HCT116 (cell line): ENCODE measurements around the gene CD33. TPM values are rescaled to one million over a fixed set of nuclear protein-coding genes. Genes with fewer than 3 reads are reported as not detected.

ENCODE experiments used
- ATAC-seq: fragments of 200-7000 bp; cut with Tn5 transposase; 2 replicates; pipeline ENCODE4 v1.9.1; 2020; ENCODE audit warnings: mild to moderate bottlenecking, moderate library complexity
- BruUV-seq: library from RNA; stranded (reverse); fragments of 400-500 nt; replicated peaks from 2 replicates; lab custom pipeline; 2021; lab: Mats Ljungman, UMichigan
- CTCF ChIA-PET: fragments of 300-600 bp; sonication (Branson Sonifier 250); formaldehyde crosslinking; loops from one replicate; lab custom pipeline; 2021; ENCODE audit warnings: antibody characterized with exemption; lab: Charles Lee
- POLR2A ChIA-PET: fragments of 300-600, 350-600 bp; sonication (Branson Sonifier 250); formaldehyde crosslinking; loops from one replicate; lab custom pipeline; 2021; ENCODE audit warnings: antibody characterized with exemption; lab: Charles Lee
- RAD21 ChIA-PET, 2 experiments: fragments of 300-600 bp; sonication (Branson Sonifier 250); formaldehyde crosslinking; loops; one replicate each; lab custom pipeline; 2023; ENCODE audit warnings: low total read pairs in 2 of 2; ENCODE audit not compliant: uncharacterized antibody in 2 of 2, unreplicated experiment in 2 of 2, low non-redundant PET in 1 of 2; lab: Charles Lee
- DNase-seq: peaks from one replicate; pipeline ENCODE4 v3.0.0-alpha.2; 2010; ENCODE audit warnings: low read depth, low spot score
- H2AFZ ChIP-seq: fragments of 200-600 bp; shearing (Covaris generic), sonication (generic); 2 replicates; pipeline ENCODE4 v1.6.1; 2017; ENCODE audit warnings: low read depth, mixed run types, mixed read lengths, antibody characterized with exemption, low read length; ENCODE audit not compliant: poor library complexity, severe bottlenecking
- H3K27ac ChIP-seq: 2 replicates; pipeline ENCODE4 v1.5.1; 2012; ENCODE audit warnings: low read depth, low read length
- H3K27me3 ChIP-seq: fragments of 200-600 bp; sonication (generic); 2 replicates; pipeline ENCODE4 v1.6.1; 2016; ENCODE audit warnings: mixed run types, low read length, mixed read lengths; ENCODE audit not compliant: insufficient read depth
- H3K36me3 ChIP-seq, 2 experiments: fragments of 200-500 bp in 1 of 2; fragments of 200-600 bp in 1 of 2; sonication (Bioruptor generic) in 1 of 2; sonication (generic) in 1 of 2; 2 replicates each; pipeline versions ENCODE4 v1.5.1 to v1.6.1; 2014 to 2016; ENCODE audit warnings: low read length in 2 of 2, inconsistent platforms in 1 of 2, mixed read lengths in 1 of 2, mixed run types in 1 of 2; ENCODE audit not compliant: insufficient read depth in 2 of 2, control insufficient read depth in 1 of 2
- H3K4me1 ChIP-seq, 2 experiments: fragments of 200-600 bp in 1 of 2; sonication (generic) in 1 of 2; 2 replicates each; pipeline versions ENCODE4 v1.5.1 to v1.6.1; 2012 to 2017; ENCODE audit warnings: low read length in 2 of 2, inconsistent platforms in 1 of 2, mild to moderate bottlenecking in 1 of 2, mixed read lengths in 1 of 2, mixed run types in 1 of 2, moderate library complexity in 1 of 2; ENCODE audit not compliant: insufficient read depth in 2 of 2, control insufficient read depth in 1 of 2
- H3K4me2 ChIP-seq: fragments of 200-600 bp; sonication (generic); 2 replicates; pipeline ENCODE4 v1.6.1; 2017; ENCODE audit warnings: mixed run types, low read length, mixed read lengths
- H3K4me3 ChIP-seq, 2 experiments: fragments of 200-600 bp in 1 of 2; sonication (generic) in 1 of 2; replicated peaks in 1 of 2; 2 replicates each; pipeline ENCODE4 v1.5.1; 2011 to 2016; ENCODE audit warnings: low read length in 2 of 2, control low read depth in 1 of 2, low read depth in 1 of 2, mild to moderate bottlenecking in 1 of 2, mixed read lengths in 1 of 2, mixed run types in 1 of 2
- H3K79me2 ChIP-seq: fragments of 200-600 bp; sonication (generic); 2 replicates; pipeline ENCODE4 v1.6.1; 2017; ENCODE audit warnings: mild to moderate bottlenecking, mixed run types, low read length, moderate library complexity, mixed read lengths; ENCODE audit not compliant: insufficient read depth
- H3K9ac ChIP-seq: fragments of 200-600 bp; sonication (generic); 2 replicates; pipeline ENCODE4 v1.6.1; 2016; ENCODE audit warnings: low read length, mixed read lengths
- H3K9me2 ChIP-seq: fragments of 200-600 bp; sonication (generic), shearing (Covaris generic); 2 replicates; pipeline ENCODE4 v1.6.1; 2017; ENCODE audit warnings: mixed run types, mild to moderate bottlenecking, moderate library complexity; ENCODE audit not compliant: insufficient read depth
- H3K9me3 ChIP-seq, 2 experiments: fragments of 200-500 bp in 1 of 2; fragments of 200-600 bp in 1 of 2; sonication (Bioruptor generic) in 1 of 2; sonication (generic) in 1 of 2; 2 replicates each; pipeline ENCODE4 v1.6.1; 2014 to 2017; ENCODE audit warnings: low read length in 2 of 2, mixed read lengths in 2 of 2, inconsistent platforms in 1 of 2, low read depth in 1 of 2, mild to moderate bottlenecking in 1 of 2, mixed run types in 1 of 2, moderate library complexity in 1 of 2; ENCODE audit not compliant: control insufficient read depth in 1 of 2, insufficient read depth in 1 of 2
- H4K20me1 ChIP-seq: fragments of 200-600 bp; sonication (generic), shearing (Covaris generic); 2 replicates; pipeline ENCODE4 v1.6.1; 2017; ENCODE audit warnings: mixed run types, mild to moderate bottlenecking, moderate library complexity; ENCODE audit not compliant: insufficient read depth
- ATF3 ChIP-seq: IDR thresholded peaks from 2 replicates; pipeline ENCODE4 v1.6.1; 2012
- CBX3 ChIP-seq: IDR thresholded peaks from 2 replicates; pipeline ENCODE4 v1.6.1; 2012; ENCODE audit warnings: low read depth
- EGR1 ChIP-seq: IDR thresholded peaks from 2 replicates; pipeline ENCODE4 v1.6.1; 2012; ENCODE audit warnings: low read depth
- FOSL1 ChIP-seq: IDR thresholded peaks from 2 replicates; pipeline ENCODE4 v1.6.1; 2012; ENCODE audit warnings: low read depth
- MAX ChIP-seq: IDR thresholded peaks from 2 replicates; pipeline ENCODE4 v1.6.1; 2012
- POLR2A ChIP-seq: IDR thresholded peaks from 2 replicates; pipeline ENCODE4 v1.7.0; 2011; ENCODE audit warnings: borderline replicate concordance; ENCODE audit not compliant: insufficient read depth, insufficient read length; ENCODE audit errors: extremely low read depth
- RAD21 ChIP-seq: IDR thresholded peaks from 2 replicates; pipeline ENCODE4 v1.6.1; 2012; ENCODE audit warnings: low read depth, mild to moderate bottlenecking
- REST ChIP-seq: IDR thresholded peaks from 2 replicates; pipeline ENCODE4 v1.6.1; 2012; ENCODE audit warnings: low read depth
- SIN3A ChIP-seq: IDR thresholded peaks from 2 replicates; pipeline ENCODE4 v1.6.1; 2012; ENCODE audit warnings: low read depth
- SRF ChIP-seq: IDR thresholded peaks from 2 replicates; pipeline ENCODE4 v1.6.1; 2012; ENCODE audit warnings: low read depth
- TCF7L2 ChIP-seq: IDR thresholded peaks from 2 replicates; pipeline ENCODE4 v1.7.0; 2011; ENCODE audit warnings: borderline replicate concordance, inconsistent platforms; ENCODE audit not compliant: insufficient read depth, insufficient read length; ENCODE audit errors: extremely low read depth
- YY1 ChIP-seq: IDR thresholded peaks from 2 replicates; pipeline ENCODE4 v1.6.1; 2011; ENCODE audit warnings: low read length, low read depth, moderate library complexity, mild to moderate bottlenecking; ENCODE audit not compliant: insufficient replicate concordance; ENCODE audit errors: extremely low read depth
- ZFX ChIP-seq: fragments of 450-650 bp; IDR thresholded peaks from 2 replicates; pipeline ENCODE4 v1.6.1; 2017
- ZNF274 ChIP-seq: fragments of 200-500 bp; sonication (Bioruptor generic); IDR thresholded peaks from 2 replicates; pipeline ENCODE4 v1.6.1; 2014; ENCODE audit warnings: mild to moderate bottlenecking, low read depth, low read length, inconsistent platforms
- intact Hi-C: fragments of 100-400 bp; cut with micrococcal nuclease; formaldehyde crosslinking; loops from 2 replicates; pipeline ENCODE4 v1.10.0; 2022
- total RNA-seq: library from RNA; stranded (reverse); gene quantifications from one replicate; pipeline ENCODE4 v1.2.1, GENCODE V29; 2021; ENCODE audit not compliant: unreplicated experiment

Gene CD33
- total RNA-seq, 1 experiment from 2014 or later: 3.1 TPM

- RAD21 ChIA-PET: no interaction called here
- Histone ChIP-seq H3K4me1 (no peaks in the 10 kb centered on the region; a peak in 1 of 4 replicates), H3K79me2 (no peaks in the 10 kb centered on the region), H3K27ac (no peak overlapping the region), H2AFZ (no peak overlapping the region), H3K9me2 (no peaks in the 10 kb centered on the region), H4K20me1 (no peaks in the 10 kb centered on the region), H3K4me3 (no peak overlapping the region), H3K4me2 (no peak overlapping the region), H3K36me3 (no peaks in the 10 kb centered on the region), H3K9ac (no peak overlapping the region), H3K9me3 (no peaks in the 10 kb centered on the region), H3K27me3 (no peaks in the 10 kb centered on the region)
- TF ChIP-seq REST (no peak), ATF3 (no peak), MAX (no peak), SIN3A (no peak), RAD21 (no peak), EGR1 (no peak), FOSL1 (no peak), ZFX (no peak), POLR2A (no peak), TCF7L2 (no peak), YY1 (no peak), SRF (no peak), CBX3 (no peak), ZNF274 (no peak)
- POLR2A ChIA-PET: no interaction called here
- DNase-seq (no peak), ATAC-seq (no peak)
- no TSS peak for BruUV-seq
- intact Hi-C loops: no loop called here
- CTCF ChIA-PET: no interaction called here
Measured at GRCh38 chr19:51253088-51253806, 28.4 kb downstream of the CD33 start.
